Fibroblast of peridontal ligament (primary cell): Measurements from ENCODE around the gene PAK6.

Experiments
- DNase-seq: peaks from one replicate; pipeline ENCODE4 v3.0.0-alpha.2; 2010; ENCODE audit errors: extremely low read depth

The PAK6 gene

DNA sequence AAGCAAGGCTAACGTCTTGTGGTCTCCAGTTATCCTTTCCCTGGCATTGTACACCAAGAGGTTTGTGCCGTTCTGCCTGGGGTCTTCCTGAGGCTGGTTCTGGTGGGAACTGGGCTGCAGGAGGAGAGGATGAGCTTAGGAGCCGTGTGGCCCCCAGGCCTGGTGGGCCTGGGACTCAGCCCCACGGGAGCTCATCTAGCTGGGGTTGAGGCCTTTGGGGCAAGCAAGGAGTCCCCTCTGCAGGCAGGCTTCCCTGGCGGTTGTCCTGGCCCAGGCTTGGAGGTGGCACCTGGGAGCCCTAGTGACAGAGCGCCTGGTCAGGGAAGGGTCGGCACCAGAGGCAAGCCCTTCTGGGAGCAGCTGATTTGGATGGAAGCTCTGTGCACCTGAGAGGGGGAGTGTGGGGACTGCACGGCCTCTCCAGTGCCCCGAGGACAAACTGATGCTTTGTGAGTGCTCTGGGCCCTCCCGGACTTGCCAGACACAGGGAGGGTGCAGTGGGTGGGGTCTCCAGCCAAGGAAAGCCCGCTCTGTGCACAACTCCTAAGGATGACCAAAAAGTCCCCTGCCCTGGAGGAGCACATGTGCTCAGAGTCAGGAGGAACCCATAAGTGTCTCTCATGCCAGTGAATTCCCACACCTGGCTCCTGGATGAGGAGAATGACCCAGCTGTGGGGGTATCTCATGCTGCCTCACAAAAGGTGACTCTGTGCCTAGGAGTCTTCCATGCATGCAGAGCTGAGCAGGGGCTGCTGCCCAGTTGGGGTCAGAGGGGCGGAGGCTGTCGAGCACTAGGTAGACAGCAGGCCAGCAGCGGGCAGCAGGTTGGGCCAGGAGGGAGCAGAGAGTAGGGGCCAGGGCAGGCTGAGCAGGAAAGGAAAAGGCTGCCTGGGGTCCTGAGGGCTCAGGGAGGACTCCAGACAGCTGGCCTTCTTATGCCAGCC, 2.7 kb downstream of the PAK6 start:
- DNase-seq = no peak

DNA sequence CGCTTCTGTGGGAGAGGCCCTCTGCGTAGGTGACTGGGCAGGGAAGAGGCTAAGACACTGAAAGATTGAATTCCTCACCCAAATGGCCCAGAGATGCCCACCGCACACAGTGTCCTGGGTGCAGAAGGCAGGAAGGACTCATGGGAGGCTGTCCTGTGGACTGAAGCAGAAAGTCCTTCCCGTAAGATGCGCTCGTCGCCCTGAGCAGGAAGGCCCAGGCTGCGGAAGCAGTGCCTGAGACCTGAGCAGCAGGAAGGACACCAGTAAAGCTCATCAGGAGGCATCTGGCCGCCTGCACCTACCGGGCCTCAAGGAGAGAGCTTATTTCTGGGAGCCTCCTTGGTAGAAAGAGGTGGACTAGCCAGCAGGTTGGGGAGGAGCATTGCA, 3.3 kb downstream of the PAK6 start:
- DNase-seq = no peak

DNA sequence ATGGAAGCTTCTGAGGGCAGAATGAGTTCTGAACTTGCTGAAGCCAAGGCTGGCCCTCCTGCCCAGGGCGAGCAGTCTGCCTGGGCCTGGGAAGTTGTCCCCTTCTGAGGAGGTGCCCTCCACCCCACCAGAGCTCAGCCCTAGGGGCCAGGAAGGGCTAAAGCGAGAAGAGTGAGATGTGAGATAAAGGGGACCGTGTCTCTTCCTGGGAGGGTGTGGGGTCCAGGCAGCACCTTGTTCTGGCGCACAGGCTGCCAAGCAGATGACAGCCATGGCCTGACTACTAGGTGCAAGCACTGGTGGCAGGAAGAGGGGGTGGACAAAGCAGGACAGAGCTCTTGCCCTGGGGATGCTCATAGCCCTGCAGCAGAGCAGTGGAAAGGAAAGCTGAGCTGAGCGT, 3.7 kb downstream of the PAK6 start:
- no peak for DNase-seq

DNA sequence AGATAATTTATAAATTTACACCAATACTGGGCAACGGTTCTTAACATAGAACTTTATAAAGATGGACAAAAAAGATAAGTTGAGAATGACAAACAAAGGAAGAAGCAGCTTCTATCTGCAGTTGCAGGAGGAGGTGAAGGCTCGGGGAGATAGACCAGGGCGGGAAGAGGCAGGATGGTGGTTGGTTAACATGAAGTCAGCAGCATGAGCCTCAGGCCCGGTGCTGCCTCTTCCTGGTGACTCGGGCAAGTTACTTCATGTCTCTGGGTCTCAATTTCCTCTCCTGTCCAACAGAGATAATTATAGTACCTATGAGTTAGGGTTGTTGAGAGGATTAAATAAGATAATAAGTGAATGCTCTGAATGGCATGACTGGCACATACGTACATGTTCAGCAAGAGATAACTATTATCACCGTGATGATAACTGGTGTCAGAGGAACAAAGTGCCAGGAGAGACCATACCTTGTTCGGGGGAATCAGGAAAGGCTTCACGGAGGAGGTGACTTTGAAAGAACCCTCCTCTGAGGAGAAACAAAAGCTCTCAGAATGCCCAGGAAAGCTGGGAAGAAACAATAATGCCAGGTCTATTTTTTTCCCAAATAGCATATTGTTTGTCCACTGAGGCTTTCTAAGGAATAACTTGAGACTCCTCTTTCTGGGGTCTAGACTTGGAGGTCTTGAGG, 4.4 kb downstream of the PAK6 start:
- DNase-seq = no peak

DNA sequence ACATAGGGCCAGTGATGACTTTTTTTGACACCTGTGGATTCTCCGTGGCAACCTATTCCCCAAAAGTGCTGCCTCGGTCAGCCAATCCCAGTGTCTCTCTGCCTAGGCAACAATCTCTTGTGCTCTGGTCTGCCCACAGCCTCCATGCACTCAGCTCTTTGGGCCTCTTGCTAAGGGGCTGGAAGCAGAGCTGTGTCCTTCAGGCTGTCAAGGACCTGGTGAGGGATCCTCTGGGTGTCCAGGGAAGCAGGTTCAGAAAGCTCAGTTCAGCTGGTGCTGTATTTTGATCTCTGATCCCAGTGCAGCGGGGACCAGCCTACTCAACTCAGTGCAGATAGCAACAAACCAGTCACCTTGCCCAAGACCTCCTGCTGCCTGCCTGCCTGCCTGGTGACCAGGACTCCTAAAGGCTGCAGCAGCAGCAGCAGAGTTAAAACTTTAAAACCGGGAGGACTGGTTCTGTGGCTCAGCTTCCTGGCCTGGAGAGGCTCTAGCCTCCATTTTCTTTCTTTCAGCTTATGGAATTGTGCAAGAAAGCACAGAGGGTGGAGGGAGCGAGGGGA, 6.2 kb downstream of the PAK6 start:
- DNase-seq = no peak

DNA sequence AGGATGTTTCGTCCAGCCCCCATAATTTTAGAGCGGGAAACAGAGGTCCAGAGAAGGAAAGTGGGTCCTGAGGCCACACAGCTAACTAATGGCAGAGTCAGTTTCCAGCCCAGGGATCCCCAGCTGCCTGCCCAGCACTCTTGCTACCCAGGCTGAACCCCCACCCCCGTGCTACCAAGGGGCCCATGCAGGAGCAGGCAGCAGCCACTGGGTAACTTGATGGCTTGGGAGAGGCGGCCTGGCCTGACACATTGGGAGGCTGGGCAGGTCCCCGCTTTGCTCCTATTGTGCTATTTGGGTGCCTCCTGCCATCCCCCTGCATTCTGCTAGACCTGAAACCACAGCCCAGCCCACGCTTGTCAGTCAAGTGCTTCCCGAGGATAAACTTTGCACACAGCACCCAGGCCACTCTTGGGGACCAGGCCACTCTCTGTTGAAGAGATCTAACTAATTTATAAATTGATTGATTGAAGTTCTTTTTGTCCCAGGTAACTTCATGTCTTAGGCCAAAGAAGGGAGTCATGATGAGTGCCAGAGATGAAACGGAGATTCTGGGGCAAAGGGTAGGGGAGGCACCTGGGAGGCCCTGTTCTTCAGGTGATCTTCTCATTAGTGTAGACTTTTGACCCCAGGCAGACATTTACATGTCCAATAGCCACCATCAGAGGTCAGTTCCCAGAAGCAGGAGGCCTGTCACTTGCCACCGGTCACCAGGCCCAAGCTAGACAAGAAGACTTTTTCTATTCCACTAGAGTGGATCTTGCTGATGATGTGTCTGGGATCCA, 7.0 kb downstream of the PAK6 start:
- DNase-seq = no peak

DNA sequence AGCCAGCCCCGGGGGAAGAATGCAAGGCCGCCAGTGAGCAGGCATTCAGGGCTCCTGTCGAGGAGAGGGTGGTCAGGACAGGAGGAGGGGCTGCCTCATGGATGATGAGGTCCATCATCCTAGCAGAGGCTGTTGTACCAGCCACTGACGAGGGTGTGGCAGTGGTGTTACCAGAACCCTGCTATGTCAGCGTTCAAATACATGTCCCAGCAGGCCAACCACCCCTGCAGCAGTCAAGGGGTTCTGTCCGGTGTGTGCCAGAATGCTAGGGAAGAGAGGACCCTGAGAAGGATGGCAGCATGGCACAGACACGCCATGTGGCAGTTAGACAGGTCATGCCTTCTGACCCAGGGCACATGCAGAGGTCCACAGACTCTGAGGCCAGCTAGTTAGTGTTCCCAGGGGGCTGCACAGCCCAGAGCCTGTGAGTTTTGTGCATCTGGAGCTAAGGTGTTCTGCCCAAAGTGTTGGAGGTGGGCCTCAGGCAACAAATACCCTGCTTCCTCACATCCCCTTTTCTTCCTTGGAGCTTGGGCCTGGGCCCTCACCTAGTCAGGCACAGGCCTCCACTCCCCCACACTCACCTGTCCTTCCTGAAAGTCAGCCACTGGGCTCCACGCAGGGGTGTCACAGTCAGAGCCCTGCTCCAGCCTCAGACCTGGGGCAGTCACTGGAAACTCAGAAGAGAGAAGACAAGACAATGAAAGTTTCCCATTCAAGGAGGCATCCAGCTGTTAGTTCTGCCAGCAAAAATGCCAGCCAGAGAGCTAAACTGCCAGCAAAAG, 7.8 kb downstream of the PAK6 start:
- DNase-seq = no peak

DNA sequence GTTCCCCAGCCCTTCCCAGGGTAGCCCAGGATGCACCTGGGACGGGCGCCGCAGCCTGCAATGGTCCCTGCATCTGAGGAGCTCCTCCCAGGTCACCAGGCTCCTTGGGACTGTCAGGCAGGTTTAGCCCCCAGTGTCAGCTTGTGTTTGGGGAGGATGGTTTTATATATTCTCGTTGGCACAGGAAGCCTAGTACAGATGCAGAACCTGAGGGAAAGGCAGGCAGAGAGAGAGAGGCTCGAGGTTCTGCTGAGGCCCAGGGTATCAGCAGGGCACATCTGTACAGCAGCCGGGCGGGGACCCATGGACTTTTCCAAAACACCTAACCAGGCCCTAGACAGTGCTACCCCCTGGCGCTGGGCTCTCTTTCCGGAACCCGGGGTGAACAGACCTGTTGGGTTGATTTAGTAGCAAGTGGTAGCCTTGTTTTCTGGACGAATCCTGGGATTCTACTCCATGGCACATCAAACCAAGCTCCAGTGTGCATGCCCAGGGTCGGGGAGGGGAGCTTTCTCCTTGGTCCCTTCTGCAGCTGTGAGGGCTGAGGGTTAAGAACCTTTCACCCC, 8.6 kb downstream of the PAK6 start:
- DNase-seq = no peak

DNA sequence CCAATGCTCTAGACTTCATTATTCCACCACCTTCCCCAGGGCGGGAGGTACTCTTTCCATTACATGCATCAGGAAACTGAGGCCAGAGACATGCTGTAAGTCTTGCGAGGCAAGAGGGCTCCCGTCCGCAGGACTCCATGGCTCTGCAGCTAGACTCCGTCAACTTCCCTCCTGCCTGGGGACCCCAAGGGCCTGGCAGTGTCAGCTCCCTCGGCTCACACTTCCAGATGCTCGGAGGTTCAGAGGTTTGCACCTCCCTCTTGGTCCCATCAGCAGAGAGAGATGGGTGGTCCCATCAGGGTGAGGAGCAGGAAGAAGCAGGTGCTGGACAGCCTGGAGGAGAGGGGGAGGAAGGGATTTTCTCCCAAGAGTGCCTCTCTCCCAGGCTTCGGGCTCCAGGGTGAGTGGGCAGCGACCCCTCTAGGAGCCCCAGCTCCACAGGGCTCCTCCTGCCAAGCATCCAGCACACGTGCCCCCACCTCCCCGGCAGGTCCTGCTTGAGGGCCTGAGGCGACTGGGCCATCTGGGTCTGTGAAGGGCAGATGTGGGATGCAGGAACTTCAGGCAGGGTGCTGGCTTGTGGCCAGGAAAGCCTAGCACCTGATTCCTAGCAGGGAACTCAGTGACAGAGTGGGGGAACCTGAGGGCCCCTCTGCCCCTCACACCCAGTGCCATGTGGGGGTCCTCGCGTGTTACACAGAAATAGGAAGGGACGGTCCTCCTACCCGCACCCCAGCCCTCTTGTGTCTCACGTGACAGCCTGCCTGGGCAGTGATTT, 9.3 kb downstream of the PAK6 start:
- DNase-seq = no peak

DNA sequence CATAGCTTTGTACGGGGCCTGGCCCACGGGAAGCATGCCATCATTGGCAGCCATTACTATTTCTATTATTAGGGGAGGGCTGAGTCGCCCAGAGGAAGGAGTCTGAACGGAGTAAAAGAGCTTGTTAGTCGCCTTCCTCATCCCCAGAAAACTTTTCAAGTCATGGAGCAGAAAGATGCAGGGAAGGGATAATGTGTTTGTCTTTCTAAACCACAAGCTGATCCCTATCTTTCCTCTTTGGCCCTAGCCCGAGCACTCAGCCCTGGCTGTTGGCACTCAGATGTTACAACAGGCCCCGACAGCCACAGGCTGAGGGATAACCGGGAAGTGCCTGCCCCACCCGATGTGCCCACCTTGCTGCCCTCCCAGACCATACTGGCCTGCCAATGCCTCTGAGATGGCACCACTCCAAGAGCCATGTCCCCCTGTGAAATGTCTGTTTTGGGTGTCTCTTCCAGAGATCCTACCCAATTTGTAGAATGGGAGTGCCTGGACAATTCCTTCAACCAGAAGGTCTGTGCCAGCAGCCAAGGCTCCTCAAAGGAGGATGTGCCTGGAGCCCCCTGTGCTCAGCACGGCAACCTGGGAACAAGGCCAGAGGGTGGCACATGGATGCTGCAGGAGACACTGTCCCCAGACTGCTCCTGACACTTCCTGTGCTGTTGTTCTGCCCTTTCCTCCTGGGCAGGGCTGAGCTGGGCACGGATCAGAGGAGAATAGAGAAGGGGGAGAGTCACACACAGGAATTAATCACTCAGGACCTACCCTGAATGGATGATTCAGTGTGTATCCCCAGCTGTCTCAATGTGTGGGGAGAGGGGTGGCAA, 10.8 kb downstream of the PAK6 start:
- DNase-seq = no peak

DNA sequence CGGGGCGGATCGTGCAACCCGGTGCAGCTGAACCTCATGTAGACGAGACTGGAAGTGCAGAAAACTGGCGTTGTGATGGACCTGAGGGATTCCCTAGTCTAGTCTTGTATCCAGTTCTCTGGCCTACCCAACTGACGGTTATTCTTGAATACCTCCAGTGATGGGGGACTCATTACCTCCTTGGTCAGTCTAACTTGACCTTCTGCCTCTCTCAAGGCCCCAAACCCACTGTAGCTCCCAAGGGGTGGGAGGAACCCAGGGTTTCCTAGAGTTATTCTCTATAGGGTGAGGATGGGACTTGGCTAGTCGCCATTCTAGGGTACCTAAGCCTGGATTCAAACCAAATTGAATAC, 11.4 kb downstream of the PAK6 start:
- no peak for DNase-seq

DNA sequence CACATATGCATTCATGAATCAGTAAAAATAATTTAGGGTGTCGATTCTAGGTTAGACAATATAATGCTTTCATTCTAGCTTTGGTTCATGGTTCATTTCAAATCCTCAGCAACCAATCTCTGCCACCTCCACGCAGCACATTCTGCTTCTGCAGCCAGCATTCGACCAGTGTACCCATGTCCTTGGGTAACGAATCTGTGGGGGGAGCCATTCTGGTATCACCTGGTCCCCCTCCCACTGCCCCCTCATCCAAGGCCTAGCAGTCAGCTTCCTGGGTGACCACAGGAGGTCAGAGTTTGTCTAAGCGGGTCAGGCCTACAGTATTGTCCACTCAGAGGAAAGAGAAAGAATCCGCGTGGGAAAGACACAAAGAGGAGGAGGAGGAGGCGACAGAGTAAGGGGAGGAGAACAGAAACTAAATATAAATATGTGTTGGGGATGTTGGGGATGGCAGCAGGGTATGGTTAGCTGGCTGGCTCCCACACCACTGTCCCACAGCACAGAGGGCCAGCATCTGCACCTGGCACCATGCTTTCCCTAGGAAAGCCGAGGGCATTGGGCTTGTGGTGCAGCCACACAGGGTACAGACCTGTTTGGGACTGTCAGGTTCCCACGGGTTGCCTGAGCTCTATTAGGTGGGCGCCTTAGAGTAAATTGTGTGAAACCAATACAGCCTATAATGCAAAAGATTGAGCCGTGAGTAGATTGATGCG, 12.1 kb downstream of the PAK6 start:
- no peak for DNase-seq

DNA sequence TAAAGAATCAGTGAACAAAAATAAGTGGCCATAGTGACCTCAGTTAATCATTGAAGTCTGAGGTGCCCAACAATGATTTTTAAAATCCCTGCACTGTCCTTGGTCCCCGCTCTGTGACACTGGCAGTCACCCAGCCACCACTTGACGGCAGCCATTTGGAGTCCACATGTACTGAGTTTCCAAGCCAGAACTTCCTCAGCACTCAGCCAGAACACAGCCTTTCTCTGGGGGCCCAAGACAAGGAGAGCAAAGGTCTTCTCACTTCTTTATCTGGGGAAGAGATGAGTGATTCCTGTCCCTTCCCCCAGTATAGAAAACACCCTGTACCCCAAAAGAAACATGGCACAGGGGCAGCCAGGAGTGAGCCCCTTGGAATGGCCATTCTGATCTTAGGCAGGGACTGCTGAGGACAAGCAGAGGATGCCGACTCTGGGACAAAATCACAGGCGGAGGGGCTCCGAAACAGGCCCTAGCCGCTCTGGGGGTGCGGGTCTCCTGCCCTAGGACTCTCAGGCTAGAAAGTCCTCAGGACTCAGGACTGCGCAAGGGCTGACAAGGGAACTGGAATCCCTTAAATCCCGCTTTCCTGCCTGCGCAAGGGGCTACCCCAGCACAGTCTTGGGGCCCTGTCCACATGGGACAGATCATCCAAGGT, 12.8 kb downstream of the PAK6 start:
- no peak for DNase-seq

DNA sequence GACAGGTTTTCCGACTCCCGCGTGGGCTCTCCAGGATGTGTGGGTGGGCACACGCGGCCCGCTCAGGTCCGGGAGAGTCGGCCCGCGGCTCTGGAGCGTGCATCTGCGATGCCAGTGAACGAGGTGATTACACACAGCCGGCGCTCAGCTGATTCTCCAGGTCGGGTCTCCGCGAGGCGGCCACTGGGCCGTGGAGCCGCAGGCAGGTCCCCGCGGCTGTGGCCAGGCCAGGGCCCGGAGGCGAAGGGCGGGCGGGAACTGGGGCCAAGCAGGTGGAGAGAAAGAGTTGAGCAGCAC, 13.2 kb downstream of the PAK6 start:
- DNase-seq = no peak

DNA sequence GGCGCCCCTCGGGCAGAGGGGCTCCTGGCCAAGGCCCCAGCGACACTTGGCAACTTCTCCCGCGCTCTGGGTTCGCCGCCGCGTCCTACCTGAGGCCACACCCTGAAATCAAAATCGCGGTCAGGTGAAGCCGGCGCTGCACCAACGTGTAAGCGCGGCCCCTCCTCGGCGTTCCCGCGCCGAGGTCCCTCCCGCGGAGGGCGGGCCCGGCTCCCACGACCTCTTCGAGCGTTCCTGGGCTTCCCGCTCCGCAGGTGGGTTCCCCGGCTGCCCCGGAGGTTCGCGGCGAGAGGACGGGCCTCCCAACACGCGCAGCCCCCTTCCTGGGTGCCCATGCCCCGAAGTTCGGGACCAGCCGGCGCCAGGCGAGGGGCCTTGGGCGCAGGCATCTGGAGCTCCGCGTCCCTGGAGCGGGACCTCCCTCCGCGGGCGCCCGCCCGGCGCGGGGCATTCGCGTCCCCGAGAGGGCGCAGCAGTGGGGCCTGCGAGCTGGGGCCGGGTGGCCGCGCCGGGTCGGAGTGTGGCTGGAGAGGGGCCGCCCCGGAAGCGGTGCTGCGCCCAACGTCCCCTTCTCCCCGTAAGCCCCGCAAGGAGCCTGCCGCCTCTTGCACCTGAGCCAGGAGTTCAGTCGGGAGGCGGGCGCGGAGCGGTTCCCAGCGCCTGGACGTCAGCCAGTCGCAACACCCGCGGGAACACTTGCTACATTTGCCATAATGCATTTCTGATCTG, 13.7 kb downstream of the PAK6 start:
- peak; percentile 9 for DNase-seq

DNA sequence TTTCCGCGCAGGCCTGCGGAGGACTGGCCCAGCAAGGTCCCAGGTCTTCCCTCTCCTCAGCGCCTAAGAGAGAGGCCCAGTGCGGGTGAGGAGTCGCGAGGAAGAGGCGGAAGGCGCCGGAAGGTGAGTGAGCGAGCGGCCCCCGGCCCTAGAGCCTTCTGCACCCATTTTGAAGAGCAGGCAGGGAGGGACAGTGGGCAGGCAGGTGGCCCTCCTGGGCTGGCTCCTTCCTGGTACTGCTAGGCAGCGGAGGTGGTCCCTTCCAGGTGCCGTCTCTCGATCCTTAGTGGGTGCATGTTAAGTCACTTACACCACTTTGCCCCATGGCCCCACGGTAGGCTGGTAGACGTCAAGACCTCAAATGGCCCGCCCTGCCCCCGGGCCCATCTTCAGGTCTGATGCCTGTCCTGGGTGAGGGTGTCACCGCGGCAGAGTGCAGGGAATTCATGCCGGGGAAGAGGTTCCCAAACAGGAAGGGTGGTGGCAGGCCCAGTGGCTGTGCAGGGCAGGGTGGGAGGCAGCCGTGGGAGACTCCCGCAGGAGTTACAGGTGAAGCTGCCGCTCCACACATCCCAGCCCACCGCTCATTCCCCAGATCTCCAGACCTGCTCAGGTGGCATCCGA, 14.4 kb downstream of the PAK6 start:
- DNase-seq = no peak

DNA sequence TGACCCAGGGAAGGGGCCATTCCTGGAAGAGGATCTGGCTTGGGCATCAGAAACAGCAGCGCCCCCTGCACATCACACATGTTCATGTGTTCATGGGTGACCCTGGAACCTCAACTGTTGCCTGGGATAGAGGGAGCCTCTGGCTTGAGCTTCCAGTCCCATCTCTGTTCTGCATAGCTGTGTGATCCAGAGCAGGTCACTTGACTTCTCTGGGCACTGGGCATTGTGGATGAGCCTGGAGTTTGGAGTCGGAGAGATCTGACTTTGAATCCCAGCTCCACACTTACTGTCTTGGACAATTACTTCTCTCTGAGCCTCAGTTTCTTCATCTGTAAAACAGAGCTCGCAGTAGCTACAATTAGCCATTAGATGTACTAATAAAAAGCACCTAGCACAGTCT, 15.6 kb downstream of the PAK6 start:
- no peak for DNase-seq
